Stimulated activated CD4-positive, alpha-beta T cell treated with anti-CD3 and anti-CD28 coated beads, Interleukin-4, amount 100 ng/mL, for 1 hour (primary cell): Measurements from ENCODE around the gene LRBA.

ENCODE experiments used
- DNase-seq: peaks from one replicate; pipeline ENCODE4 v3.0.0-alpha.2; 2020

The LRBA gene

DNA sequence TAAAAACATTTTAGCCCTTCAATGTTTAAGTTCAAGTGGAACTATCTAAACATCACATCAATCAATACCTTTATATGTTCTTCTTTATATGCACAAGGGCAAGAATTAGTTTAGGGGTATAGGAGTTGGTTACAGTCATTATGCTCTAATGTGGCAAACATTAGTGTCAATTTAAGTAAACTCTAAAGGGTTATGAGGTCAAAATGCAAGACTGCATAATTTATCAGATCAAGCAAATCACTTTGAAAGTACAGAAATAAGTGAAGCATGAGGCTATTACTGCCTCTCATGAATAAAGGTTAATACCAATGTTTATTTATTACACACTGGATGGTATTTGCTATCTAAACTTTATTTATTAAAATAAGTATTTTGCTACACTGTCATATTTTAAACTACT is 373.5 kb downstream of the LRBA start:
- no peak for DNase-seq

DNA sequence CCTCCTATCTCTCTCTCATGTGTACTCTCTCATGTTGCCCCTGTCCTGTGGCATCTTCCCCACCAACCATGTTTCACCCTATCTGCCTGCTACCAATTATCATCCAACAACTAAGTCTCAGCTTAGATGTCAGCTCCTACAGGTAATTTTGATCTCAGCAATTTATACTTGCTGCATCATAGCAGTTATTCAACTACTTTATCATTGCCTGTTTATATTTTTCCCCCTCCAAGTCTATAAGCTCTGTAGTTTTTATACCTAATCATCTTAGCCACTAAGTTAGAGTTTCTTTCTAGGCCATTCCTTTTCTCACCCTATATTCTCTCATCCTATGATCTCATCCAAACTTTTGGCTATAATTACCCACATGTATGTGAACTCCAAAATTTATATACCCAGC is 382.4 kb downstream of the LRBA start:
- DNase-seq, result no peak

DNA sequence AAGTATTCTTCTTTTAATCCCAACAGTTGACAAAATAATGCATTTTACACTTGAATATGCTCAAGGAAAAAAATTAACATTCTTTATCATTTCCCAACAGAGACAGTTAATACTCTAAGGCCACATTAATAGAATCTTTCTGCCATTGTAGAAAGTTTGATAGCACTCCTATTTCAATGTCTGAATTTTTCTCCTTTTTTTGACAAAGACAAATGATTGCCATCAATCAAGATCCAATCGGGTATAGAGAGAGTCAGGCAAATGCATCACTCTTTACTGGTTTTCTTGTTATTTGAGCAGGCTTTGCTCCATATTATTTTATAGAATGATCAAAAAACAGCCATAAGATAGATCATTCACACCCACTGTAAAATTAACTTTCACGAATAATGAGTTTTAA is 387.0 kb downstream of the LRBA start:
- DNase-seq, result no peak

DNA sequence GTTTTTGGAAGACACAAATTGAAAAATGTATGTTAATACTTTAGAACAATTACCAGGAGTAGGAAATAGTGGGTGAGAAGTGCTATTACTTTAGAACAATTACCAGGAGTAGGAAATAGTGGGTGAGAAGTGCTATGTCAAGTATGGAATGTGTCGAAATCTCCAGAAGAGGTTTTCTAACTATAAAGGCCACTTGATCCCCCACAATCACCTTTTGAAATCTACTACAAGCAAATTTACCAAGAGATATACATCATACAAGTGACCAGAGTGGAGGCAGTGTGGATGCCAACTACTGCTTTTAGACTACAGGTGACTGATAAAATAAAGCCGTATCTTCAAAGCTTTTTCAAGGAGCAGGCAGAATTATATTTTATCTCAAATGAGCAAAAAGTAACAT is 390.1 kb downstream of the LRBA start:
- DNase-seq, result no peak

DNA sequence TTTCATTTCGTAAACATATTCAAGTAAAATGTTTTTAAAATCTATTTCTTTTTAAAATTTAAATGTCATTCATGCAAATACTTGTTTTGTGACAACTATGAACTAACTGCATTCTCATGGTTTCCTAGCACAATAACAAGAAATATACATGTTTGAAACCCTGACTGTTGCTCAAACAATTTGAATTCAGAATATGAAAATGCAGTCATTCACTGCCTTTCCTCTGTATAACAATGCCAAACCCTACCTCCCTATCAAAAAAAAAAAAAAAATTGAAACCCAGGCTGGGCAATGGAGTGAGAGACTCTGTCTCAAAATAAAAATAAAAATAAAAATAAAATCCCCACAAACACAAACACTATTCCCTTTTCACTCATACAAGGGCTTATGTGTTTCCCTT is 391.0 kb downstream of the LRBA start:
- DNase-seq, result no peak

DNA sequence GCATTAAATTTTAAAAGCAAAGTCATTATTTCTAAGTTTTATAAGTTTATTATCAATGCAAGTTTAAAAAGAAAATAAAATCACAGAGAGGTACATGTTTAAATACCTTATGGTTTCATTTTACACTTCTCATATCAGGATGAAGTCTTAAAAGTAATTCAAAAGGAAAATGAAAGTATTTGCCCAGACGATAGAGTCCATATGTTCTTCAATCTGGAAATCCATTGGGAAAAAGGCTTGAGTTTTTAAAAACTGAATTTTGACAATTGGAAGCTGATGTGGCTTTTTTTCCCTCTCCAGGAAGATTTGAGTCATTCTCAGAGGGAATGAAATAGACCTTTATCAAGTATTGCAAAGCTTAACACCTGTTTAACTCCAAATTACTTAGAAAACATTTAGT is 396.0 kb downstream of the LRBA start:
- DNase-seq, result no peak

DNA sequence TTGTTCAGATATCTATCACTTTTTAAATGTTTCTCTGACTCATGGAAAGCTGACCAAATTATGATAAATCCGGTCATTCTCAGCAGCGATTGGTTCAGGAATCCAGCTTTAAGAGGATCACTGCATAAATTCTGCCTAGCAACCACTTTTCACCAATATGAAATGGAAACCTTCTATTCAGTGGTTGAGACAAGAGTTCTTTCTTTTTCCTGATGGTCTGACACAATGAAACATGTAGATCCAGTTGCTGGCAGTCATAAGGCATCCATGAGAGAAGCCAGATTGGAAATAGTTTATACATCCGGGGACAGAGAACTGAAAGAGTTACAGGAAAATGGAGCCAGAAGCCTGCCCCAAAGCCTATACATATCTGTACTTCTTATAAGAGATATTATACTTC is 406.0 kb downstream of the LRBA start:
- no peak for DNase-seq

DNA sequence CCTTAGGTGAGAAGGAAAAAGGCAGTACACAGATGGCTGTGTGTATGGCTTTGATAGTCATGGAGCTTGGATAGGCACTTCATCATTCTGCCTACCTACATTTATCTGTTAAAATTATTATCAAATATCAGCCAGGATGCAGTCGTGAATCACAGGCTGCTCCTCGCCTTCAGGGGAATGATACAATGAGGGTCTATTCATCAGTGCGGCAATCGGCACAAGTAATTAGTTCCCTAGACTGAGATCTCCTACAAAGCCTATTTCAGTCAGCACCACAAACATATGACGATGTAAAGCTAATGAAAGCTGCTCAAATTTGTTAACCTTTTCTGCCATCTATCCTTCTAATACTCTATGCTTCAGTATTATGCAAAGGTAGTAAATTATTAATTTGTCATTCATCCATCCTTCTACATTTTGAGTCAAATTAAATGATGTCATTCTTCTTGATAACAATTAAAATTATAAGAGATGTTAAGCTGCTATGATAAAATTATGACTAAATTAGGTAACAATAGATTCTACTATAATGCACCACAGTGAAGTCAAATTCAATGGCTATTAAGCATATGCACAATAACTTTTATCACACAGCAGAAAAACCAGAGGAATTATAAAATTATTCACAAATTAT is 414.2 kb downstream of the LRBA start:
- DNase-seq, result no peak

DNA sequence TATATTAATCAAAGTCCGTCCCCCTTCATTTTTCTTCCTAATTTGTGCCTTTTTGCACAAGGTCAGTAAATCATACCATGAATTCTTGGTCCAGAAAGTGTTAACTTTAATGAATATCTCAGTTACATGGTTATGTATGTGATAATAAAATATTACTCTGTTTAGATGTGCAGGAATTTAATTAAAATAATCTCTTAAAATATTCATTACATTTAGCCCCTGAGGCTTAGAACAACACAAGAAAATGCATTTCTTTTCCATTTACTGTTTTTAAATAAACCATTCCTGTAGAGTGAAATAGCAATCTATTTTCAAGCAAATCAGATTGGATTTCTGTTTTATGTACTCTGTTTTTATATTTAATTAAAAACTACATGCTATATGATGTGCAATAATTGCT is 415.5 kb downstream of the LRBA start:
- no peak for DNase-seq

DNA sequence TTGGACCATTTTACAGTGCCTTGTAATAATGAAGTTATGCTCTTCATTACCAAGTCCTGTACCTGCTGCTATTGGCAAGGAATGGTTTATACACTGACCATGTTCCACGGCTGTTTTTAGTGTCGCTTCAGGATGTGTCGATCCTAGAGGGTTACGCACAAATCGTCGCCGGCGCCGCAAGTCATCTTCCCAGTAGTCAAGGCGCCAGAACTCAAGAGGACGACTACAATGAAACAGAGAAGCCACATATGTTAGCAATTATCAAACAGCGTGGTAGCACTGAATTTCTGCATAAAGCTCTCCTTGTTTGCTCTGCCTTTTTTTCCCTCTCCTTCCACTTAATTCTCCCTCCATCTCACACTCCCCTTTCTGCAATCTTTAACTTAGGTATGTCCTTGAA is 416.2 kb downstream of the LRBA start:
- no peak for DNase-seq

DNA sequence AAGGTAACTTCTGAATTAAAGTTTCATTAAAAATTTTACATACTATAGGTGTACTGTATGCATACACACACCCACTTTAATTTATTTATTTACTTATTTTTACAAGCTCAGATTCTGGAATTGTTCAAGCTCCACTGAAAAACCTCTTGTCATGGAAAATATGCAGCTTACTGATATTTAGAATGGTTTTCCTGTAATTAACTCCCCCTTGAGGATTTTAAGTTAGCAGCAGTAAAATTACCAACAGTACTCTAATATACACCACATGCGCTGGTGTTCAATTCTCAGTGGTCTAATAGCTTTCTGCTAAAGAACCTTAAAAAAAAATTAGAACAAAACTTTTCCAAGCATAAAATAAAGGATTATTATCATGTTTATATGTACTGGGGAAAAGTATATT is 421.1 kb downstream of the LRBA start:
- no peak for DNase-seq

DNA sequence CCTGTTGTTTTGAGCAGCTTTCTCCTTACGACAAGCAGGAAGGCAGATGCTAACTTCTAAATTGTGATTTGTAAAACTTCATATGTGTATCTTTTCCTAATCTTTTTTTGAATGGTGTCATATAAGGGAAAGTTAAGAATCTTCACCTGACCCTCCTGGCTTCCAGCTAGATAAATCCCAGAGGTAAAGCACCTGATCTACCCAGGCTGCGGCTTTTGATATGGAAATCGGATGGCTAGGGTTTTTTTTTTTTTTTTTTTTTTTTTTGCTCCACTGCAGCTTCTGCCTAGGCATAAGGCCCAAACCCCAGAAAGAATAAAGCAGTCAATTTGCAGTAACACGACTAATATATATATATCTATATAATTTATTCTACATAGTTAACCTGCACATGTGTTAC is 423.2 kb downstream of the LRBA start:
- DNase-seq, result no peak

DNA sequence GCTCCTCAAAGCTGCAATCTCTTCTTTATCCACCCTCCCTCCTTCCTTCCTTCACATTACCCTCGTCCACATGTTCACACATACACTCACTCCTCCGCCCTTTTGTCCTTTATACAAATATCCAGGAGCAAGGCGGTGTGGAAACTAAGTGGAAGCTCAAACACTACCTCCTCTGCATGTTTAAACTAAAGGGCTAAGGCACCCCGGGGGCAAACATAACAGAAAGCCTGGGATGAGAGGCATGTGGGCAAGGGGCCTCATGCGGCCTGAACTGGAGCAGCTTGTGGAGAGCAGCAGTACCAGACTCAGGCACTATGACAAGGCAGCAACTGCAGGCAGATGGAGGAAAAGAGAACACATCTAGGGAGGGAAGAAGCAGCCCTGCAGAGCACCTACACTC is 423.7 kb downstream of the LRBA start:
- no peak for DNase-seq

DNA sequence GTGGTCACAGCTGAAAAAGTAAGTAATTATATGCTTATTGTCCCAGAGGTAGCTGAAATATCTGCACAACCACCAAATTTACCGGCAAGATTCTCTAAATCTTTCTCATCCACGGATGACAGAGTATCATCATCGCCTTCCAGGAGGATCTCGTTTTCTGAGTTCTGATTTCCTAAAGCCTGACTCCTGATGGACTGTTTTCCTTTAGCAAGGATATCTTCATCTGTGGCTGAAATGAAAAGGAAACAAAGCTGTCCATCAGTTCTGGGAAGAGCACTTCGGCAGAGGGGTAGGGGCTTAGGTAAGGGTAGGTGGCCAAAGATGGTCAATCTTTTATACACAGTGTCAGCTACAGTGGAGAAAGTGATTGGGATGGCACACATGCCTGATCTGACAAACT is 424.5 kb downstream of the LRBA start:
- no peak for DNase-seq

DNA sequence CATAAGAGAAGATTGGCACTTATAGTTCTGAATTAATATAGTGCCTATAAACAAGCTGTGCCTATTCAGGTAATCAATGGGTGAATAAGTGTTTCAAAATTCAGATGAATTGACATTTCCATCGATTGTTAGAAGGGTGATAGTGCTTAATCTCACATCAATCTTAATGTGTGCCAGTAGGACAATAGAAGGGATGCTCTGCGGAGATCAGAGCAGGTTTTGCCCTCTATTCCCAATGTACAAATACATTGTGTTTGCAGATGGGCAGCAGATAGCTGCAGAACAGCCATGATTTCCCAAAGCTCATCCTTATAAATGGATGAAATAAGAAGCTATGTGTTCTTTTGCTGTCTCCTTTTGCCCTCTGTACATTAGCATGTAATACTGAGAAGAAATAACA is 425.9 kb downstream of the LRBA start:
- no peak for DNase-seq

DNA sequence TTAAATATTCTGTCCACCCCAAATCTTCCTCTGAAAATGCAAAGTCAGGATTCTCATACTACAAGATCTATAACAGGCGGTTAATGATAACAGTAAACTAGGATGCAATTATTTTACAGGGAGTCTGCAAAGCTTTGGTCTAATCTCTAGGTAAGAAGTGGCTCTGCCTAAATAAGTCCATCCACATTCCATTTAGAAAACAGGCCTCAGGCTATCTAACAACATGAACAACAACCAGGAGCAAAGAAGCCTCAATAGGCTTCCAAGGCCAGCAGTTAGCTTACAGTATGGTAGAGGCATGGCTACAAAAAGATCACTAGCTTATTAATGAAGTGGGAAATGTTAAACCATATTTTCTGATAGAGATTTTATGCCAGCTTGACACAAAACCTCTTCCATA is 426.8 kb downstream of the LRBA start:
- DNase-seq, result no peak

DNA sequence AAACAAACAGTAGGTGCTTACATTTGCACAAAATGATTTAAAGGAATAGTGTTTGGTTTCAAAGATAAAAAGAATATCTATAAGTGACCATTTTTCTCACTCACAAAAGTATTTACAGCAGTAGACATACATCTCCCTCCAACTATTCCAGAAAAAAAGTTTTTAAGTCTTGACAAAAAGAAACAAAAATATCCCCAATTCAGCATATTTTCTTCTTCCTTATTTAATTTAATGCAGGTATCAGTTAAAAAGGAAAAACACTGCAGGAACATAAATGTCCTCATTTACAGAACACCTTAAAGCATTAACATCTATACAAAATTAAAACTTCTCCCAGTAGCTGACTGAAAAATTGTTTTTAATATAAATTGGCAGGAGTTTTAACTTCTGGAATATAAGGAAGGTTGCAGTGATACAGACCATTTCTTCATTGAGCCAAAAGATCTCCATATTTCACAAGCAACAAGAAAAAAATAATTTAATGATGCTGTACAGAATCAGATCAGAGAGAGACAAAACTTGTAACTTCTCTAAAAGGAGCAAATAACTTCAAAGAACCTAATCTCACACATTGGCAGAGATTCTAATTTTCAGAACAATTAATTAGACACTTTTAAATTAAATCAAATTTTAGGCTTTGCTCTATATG is 428.8 kb downstream of the LRBA start:
- DNase-seq, result no peak

DNA sequence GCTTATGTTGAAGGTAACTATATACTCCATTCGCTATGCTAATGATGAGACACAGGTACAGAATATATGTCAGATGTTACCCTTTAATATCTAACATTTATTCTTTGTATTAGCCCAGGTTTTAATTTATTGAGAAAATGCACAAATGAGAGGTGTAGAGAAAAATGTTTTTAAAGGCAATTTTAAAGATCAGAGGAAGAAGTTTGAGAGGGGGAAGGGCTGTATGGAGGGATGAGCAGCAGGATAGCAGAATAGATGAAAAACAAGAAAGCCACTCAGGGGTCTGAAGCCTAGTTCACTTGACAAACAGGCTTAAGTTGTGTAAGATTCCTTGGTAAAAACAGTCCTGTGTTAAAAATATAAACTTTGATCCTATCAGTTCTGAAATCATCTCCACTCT is 429.5 kb downstream of the LRBA start:
- no peak for DNase-seq

DNA sequence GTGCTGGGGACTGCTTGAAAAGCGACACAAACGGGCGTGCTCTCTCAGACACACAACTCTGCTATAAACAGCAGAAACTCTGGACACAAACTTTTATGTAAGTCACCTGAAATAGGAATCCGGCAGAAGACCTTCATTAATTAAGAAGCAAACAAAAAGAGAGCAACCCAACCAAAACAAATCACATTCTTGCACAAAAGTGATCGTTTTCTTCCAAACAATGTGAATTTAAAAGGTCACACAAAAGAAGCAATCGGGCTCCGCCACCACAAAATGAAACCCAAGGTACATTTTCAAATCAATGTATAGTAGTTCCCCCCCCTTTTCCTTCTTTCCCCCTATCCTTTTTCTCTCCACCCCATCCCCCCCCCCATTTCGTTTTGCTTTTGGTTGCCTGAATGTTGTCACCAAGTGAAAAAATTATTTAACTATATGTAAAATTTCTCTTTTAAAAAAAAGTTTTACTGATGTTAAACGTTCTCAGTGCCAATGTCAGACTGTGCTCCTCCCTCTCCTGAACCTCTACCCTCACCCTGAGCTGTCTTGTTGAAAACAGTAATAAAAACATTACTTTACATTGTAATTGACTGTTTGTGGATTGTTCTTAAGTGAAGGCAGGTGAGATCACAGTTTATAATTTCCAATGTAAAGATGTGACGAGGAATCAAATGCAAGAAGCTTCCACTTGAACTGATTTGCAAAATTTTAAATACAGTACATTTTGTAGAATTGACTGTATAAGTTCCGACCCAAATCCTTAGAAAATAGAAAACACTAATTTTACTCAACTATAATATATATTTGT is 430.8 kb downstream of the LRBA start:
- DNase-seq, result no peak

DNA sequence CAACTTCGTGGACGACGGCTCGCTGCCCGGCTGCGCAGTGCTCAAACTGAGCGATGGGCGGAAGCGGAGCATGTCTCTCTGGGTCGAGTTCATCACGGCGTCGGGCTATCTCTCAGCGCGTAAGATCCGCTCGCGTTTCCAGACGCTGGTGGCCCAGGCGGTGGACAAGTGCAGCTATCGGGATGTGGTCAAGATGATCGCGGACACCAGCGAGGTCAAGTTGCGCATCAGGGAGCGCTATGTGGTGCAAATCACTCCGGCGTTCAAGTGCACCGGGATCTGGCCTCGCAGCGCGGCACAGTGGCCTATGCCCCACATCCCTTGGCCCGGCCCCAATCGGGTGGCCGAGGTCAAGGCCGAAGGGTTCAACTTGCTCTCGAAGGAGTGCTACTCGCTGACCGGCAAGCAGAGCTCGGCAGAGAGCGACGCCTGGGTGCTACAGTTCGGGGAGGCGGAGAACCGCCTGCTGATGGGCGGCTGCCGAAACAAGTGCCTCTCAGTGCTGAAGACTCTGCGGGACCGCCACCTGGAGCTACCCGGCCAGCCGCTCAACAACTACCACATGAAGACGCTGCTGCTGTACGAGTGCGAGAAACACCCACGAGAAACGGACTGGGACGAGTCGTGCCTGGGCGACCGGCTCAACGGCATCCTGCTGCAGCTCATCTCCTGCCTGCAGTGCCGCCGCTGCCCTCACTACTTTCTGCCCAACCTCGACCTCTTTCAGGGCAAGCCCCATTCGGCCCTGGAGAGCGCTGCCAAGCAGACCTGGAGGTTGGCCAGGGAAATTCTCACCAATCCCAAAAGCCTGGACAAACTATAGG is 431.6 kb downstream of the LRBA start:
- no peak for DNase-seq

DNA sequence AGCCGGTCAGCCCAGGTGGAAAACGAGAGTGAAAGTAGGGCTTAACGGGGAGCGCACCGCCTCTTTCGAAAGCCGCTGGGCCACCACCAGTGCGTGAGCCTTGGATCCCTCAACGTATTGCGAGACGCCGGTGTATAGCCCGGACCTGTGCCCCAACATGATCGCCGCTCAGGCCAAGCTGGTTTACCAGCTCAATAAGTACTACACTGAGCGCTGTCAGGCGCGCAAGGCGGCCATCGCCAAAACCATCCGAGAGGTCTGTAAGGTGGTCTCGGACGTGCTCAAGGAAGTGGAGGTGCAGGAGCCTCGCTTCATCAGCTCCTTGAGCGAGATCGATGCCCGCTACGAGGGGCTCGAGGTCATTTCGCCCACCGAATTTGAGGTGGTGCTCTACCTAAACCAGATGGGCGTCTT is 432.2 kb downstream of the LRBA start:
- no peak for DNase-seq

DNA sequence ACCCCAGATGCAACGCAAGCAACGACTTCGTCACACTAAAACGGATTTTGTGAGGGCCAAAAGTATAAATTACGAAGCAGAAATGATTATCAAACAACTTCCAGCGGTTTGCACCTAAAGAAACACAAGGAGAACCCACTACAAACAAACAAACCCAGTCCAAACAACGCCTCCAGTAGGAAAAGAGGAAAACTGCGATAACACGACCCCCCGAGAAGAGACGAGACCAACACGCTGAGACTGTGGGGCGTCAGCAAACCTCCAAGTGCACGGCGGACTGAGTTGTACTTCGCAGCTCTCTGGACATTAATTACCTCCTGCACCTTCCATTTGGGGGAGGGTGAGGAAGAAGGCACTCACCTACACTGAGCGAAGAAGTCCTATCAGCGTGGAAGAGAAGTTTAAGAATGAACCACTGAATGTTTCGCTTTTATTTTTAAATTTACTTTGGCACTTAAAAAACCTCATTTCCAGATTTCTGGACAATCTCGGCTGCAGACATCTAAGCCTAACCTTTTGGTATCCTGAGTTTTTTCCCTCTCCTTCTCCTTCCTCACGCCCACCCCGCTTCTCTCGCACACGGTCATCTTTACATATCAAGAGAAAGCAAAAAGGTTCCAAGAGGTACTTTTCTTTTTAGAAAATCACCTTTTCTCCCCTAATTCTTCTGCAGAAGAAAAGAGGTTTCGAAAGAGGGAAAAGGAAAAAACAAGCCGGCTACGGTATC is 432.8 kb downstream of the LRBA start, which contains the start of gene MAB21L2:
TSS of gene MAB21L2 (plus strand) at position 6 of the 727 bp plus-strand sequence. CDS start 879 bp downstream, outside the sequence.
- no peak for DNase-seq

DNA sequence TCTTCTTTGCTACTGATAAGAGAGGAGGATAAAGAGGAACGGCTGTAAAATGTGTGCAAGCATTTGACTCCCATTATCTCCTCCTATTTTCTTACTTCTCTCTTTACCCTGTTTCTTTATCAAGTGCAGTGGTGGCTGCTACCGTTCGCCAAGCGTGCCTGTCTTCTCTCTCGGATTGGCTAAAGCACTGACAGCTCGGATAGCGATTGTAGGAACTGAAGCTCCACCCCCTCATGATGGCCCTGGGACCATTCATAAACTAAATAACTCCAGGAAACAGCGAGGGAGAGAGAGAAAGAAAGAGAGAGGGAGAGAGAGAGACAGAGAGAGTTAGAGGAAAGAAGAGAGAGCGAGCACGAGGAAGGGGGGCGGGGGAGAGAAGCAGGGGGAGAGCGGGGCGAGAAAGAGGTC is 433.4 kb downstream of the LRBA start:
- no peak for DNase-seq
